Stromal cell of bone marrow (primary cell): ENCODE data around the gene RPS6KC1.
A peak's percentile ranks its signal among the peaks of the same experiment; 100 is the strongest.
"Not testable (repeated sequence)": the region's sequence is repeated elsewhere in the genome, so short reads cannot be mapped to it uniquely, and the experiment has no call there.

ENCODE experiments used
- DNase-seq: peaks from one replicate; pipeline ENCODE4 v3.0.0-alpha.2; 2012; ENCODE audit warnings: low read depth

Gene RPS6KC1

DNA sequence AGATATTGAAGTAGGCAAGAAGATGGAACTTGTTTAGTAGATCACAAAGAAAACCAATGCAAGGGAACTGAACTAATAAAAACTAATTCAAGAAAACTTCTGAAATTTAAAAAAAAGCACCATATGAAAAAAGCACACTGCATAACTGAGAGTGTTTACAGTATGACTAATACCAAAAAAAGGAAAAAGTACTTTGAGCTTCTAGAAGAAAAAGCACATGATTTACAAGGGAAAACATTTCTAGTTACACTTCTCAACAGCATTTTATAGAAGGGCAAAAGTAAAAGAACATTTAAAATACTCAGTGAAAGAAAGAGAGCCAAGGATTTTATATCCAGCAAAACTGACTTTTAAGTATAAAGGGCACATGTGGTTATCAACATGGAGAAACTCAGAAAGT is 233.6 kb downstream of the RPS6KC1 start:
- peak; percentile 25 for DNase-seq

DNA sequence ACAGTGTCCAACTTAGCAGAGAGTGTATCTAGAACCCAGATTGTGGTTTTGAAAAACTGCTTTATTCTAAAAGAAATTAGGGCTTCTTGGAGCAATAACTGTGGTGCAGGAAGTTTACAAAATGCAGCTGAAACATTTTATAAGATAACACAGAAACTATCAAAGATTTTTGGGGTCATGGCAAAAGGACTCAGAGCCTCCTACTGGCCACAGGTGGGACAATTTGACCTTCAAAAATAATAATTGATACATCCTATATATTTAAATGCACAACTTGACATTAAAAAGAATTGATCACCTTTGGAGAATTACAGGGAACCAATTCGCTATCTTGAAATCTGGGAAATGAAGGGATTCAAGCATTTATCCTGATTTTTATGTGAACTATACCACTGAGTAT is 235.2 kb downstream of the RPS6KC1 start:
- no peak for DNase-seq

DNA sequence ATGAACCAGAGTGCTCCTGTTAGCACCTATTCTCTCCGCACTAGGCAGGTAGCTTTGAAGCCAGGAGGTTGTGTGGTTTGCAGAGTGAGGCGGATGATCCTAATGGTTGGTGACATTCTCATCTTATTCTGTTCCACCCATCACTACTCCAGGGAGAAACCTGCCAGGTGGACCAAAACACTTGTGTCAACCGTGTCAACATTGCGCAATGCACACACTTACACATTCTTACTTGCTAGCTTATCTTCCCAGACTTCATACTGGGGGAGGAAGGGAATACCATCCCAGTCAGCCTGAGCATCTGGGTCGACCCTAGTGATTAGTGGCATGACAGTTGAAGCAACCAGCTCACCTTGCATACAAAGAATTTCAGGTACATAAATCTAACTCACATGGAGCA is 236.9 kb downstream of the RPS6KC1 start:
- no peak for DNase-seq

DNA sequence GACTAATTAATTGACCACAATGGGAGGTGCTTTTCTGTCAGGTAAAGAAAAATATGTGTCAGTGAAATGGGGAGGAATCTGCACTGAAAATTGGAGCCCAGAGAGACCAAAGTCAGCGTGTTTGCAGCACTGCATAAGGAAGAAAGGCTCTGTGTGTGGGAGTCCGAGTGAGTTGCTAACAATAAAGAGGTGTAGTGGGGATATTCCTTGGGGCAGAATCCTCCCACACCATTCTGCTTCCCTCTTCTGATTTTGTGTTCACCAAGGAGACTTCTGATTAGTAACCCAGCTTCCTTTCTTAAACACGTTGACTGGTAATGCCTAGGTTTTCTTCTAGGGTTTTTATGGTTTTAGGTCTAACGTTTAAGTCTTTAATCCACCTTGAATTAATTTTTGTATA is 240.5 kb downstream of the RPS6KC1 start:
- no peak for DNase-seq

DNA sequence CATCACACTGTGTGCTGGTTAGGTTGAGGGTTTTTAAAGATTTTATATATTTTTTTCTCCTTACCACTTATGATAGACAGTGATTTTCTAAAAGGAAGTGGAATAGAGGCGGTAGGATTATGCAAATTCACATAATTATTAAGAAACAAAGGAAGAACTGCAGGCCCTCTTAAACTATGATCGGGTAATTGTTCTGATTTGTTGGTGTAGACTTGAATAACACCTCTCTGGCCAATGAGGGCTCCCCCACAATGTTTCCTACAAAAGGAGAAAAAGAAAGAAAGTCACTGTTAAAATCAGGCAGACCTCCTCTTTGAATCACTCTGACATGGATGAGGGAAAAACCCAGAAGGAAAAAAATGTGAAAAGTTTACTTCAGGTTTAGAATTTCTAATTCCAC is 241.6 kb downstream of the RPS6KC1 start:
- no peak for DNase-seq

DNA sequence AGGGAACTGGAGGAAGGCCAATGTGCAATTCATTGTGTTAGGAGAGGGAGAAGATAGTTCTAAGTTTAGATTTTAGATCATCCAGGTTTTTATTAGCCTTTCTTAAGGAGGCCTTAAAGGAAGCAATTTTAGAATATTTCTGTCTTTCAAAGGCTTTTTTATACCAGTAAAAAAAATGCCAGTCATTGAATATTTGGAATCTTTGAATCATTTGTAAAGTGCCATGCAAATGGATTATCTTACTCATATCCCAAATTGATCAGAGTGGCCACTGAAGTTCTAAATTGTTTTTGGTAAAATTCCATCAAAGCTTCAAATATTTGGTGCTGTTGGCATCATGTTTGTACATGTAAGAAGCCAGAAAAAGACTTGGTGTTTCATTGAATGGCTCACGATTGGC is 244.8 kb downstream of the RPS6KC1 start:
- DNase-seq, result no peak

DNA sequence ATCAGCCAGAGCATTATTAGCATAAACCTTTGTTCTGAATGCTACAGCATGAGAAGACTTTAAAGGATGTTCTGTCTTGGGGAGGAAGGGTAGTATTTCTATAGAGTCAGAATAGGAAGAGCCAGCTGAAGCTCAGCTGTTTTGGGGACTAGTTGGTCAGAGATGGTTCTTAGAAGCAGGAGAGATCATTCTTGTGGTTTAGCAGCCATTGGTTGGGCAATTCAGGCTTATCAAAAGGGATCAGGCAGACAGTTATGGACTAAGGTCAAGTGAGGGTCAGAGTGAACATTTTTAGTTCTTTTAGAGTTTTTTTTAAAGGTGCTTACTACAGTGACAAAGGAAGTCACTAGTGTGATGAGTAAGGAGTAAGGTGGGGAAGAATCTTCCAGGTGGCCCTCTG is 245.5 kb downstream of the RPS6KC1 start:
- DNase-seq, result no peak

DNA sequence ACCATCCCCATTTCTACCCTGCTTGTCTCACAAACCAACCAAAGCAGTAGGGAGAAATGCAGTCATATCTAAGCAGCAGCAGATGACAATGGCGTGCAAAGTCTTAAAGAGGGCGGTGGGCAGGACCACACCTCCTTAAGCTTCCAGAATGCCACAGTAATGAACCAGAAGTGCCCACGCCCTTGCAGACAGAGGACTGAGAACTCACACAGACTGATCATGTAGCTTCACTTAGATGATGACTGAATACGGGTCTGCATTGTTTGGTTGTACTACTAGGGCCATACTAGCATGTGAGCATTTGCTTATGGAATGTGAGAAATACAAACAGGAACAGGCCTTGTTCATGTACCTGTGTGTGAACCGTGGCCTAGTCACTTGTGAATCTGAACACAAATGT is 246.0 kb downstream of the RPS6KC1 start:
- no peak for DNase-seq

DNA sequence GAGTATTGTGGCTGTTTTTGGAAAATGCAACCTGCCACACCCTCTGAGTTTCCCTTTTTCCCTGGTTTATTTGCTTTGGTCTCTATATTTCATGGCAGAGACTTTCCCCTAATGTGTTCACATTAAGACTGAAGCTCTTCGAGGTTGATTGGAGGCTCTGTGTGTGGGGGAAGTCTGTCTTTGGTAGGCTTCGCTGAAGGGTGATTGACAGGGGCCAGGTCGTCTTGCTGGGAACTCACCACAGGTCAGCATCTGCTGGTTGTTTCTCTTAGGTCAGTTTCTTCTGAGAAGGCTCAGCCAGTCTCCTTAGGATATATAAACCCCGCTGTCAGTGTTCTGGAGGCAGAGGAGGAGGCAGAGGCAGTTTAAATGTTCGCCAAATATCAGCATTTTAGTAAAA is 249.4 kb downstream of the RPS6KC1 start:
- no peak for DNase-seq

DNA sequence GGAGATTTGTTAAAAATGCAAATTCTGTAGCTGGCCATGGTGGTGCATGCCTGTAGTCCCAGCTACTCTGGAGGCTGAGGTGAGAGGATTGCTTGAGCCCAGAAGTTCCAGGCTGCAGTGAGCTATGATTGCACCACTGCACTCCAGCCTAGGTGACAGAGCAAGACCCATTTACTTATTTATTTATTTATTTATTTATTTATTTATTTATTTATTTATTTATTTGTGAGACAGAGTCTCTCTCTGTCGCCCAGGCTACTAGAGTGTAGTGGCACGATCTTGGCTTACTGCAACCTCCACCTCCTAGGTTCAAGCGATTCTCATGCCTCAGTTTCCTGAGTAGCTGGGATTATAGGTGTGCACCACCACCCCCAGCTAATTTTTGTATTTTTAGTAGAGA is 250.5 kb downstream of the RPS6KC1 start:
- DNase-seq, result not testable (repeated sequence)

DNA sequence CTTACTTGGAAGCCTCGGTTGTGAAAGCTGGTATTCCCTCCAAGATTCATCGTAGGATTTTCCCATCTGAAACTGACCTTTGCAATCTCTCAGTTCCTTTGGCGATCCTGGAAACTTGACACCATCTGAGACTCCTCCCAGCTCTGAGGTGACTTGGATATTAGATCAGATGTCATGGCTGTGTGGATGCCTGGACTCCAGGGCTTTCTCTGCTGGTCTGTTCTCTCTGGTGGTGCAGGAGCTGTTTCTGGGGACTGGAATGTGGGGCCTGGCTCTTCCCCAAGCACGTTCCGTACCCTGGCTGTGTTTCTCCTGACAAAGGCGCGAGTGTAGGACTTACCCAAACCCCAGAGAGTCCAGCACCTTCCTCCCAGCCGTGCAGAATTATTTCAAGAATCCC is 252.2 kb downstream of the RPS6KC1 start:
- DNase-seq, result no peak

DNA sequence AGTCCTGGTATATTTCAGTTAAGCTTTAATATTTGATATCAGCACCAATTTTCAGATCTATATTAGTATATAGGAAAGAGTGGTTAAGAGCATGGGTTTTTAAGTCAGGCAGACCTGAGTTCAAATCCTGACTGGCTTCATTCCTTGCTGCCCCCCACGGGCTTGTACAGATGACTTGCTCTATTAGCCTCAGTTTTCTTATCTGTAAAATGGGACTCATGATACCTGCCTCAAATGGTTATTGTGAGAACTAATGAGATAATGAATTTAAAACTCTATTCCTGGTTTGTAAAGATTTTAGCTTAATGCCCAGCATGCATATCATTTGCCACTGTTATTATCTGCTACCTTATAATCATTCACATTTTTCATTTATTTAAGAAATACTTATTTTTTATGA is 264.5 kb downstream of the RPS6KC1 start:
- DNase-seq, result no peak

DNA sequence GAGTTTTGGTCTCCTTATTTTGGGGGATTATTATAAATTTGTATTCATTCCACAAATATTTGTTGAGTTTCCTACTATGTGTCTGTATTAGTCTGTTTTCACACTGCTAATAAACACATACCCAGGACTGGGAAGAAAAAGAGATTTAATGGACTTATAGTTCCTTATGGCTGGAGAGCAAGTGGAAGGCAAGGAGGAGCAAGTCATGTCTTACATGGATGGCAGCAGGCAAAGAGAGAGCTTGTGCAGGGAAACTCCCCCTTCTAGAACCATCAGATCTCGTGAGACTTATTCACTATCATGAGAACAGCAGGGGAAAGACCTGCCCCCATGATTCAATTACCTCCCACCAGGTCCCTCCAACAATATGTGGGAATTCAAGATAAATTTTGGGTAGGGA is 267.4 kb downstream of the RPS6KC1 start:
- DNase-seq, result not testable (repeated sequence)

DNA sequence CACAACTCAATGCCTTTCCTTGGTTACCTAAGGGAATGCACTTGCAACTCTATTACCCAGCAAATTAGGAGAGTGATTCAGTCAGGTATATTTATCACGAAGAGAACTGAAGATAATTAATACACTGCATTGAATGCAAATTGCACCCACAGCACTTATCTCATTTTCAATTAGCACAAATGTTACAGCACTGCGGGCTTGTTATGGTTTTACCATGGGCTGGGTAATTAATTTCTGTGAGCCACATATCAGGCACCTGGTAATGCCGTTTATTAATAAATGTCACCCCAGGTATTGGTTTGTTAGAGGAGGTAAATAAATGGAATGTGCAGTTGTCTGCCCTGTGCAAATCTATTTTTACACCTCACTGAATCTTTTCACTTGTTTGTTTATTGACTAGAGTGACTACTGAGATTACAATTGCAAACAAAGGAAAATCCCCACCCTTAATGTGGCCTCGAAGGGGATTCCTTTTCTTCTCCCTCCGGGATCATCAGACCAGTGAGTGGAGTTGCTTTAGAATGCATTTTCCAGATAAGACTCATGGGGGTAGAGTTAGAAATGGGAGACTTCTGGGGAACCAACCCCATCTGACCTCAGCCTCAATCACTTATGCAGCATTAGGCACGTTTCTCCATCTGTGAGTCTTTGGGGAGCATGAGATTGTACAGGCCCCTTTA is 269.3 kb downstream of the RPS6KC1 start:
- no peak for DNase-seq
